GM18873 (cell line): ENCODE data around the gene PALLD.
"Not testable (repeated sequence)": the region's sequence is repeated elsewhere in the genome, so short reads cannot be mapped to it uniquely, and the experiment has no call there.

ENCODE experiments used
- ATAC-seq: cut with Tn5 transposase; IDR thresholded peaks from one replicate; pipeline ENCODE4 v1.9.1; 2021; ENCODE audit warnings: mild to moderate bottlenecking, moderate library complexity, moderate number of reproducible peaks; ENCODE audit not compliant: unreplicated experiment, low FRiP score

Gene PALLD

GRCh38 chr4:168952821-168953246 is 456.0 kb downstream of the PALLD start:
- ATAC-seq = not testable (repeated sequence)

GRCh38 chr4:168955674-168956073 is 458.8 kb downstream of the PALLD start:
- ATAC-seq = no peak

- ATAC-seq = no peak
These were observed 463.9 kb downstream of the PALLD start for GRCh38 chr4:168960716-168961115.

- no peak for ATAC-seq
These were observed 475.7 kb downstream of the PALLD start for GRCh38 chr4:168972596-168972995.
